Measurements from ENCODE around the gene GLDC.

- TF ChIP-seq CTCF (IDR thresholded peaks at IDR 0.05) (no peak), POLR2A (IDR thresholded peaks at IDR 0.05) (no peak), EP300 (IDR thresholded peaks at IDR 0.05) (no peak)
Observed at GRCh38 chr9:6625363-6625762, 20.2 kb downstream of the GLDC start.

Data from tibial nerve (tissue), 4 donors.